GM18867 (cell line): ENCODE measurements around the gene KCNK16.

Experiments used
- ATAC-seq: cut with Tn5 transposase; IDR thresholded peaks from one replicate; pipeline ENCODE4 v1.9.1; 2021; ENCODE audit warnings: mild to moderate bottlenecking, moderate library complexity; ENCODE audit not compliant: unreplicated experiment

Gene KCNK16

GRCh38 chr6:39281312-39281980, 41.1 kb downstream of the KCNK16 start:
- no peak for ATAC-seq

DNA sequence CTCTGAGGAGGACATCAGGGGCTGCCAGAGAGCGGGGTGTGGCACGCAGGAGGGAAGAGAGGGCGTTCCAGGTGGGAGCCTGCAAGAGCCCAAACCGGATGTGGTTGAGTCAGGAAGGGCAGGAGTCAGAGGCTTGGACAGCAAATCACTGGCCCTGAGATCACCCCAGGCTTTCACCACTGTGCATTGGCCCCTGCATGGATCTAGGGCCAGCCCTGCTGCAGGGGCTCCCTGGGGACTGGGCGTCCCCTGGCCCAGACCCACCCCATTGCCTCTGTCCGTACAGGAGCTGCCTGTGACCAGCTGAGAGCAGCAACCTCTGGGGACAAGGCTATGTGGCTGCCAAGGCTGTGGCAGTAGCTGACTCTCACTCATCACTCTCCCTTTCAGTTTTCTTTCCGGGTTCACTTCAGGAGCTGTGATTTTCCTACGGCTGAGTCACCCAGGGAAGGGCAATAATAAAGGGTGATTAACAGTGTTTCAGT, 42.2 kb downstream of the KCNK16 start:
- ATAC-seq: no peak

GRCh38 chr6:39279539-39279938, 43.0 kb downstream of the KCNK16 start:
- no peak for ATAC-seq

DNA sequence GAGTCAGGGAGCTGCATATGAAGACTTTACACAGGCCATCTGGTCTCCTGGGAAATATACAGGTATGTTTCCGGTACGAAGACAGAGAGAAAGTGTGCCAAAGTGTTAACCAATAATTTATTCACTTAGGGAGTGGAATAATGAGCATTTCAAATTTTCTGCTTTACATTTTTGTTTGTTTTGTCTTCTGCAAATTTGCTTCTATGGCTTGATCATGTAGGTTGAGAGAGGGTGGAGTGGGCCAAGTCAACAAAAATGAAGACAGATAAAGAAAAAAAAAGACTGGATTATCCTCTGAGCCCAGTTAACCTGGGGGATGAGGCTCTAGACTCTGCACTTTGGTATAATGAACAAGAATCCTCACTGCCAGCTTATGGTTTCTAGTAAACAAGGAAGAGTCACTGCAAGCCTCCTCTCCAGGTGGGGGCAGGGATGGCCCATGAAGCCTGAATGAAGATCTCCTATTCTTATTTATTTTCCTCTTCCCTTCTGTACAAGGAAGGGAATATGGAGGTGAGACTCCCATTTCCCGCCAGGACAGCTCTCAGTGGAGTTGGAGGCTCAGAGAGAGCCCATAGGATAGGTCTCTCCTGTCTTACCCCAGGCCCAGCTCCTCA, 46.0 kb downstream of the KCNK16 start:
- no peak for ATAC-seq

DNA sequence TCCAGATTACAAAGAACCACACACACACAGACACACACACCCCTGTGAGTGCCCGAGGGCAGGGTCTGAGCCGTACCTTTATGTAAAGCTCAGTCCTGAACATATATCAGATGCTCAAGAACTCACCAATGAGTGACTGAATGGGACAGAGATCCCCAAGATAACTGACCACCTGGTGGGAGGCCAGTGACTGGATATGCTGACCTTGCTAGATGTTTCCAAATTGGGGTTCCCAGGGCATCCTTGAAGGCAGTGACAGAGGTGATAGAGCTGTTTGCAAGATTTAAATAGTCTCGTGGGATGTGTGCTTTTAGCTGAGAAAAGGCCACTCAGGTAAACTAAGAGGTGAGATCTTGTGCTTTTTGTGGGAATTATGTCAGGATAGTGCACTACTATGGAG, 47.6 kb downstream of the KCNK16 start:
- ATAC-seq: no peak

DNA sequence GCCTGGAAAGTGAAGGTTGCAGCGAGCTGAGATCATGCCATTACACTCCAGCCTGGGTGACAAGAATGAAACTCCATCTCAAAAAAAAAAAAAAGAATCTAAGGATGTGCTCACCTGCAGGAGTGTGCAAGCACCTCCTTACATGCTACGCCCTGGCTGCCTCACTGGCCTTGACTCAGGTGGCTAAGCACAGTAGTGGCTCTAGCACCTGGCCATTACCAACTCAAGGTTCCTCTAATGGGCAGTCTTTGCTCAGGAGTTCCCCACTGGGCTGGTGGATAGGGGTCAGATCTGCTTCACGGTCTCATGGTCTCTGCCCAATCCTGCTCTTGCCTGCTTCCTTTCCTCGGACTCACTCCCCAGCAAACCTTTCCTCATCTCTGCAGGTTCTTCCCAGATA, 48.0 kb downstream of the KCNK16 start:
- no peak for ATAC-seq

GRCh38 chr6:39273406-39273821, 49.1 kb downstream of the KCNK16 start:
- no peak for ATAC-seq

DNA sequence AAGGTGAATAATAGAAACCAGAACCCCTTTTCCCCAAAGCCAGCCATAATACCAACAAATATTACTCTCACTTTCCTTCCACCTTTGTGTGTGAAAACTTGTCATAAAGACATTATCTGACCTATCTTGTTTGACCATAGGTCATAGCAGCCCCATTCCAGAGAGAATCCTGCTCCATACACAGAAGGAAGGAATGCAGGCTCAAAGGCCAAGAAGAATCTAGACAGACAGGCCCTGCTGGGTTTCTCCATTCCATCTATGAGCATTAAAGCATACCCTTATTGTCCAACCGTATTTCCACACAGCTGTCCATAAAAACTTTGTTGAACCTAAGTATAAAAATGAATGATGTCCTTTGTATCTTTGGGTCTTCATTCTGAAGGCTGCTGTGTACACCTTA, 52.5 kb downstream of the KCNK16 start:
- ATAC-seq: no peak

- no peak for ATAC-seq
Observed at GRCh38 chr6:39268721-39269120, 53.8 kb downstream of the KCNK16 start.

DNA sequence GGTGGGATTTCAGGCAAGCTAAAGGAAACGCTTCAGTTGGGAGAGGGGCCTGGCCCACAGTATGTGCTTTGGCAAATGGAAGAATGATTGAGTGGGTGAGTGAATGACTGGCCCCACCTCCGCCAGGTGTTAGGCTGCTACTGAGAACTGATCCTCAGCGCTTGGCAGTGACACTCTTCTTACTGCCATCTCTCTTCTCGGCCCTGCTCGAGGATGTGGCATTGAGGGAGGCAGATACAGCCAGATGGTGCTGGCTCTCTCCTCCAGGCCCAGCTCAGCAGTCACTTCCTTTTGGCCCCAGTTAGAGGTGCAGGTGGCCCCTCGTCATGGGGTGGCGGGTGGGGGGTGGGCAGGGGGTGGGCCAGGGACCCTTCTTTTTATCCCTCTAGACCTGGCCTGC, 54.3 kb downstream of the KCNK16 start:
- ATAC-seq: no peak

GRCh38 chr6:39266782-39267355, 55.6 kb downstream of the KCNK16 start:
- ATAC-seq: no peak

GRCh38 chr6:39266375-39266774, 56.1 kb downstream of the KCNK16 start:
- no peak for ATAC-seq
